ENCODE measurements around the gene CYP11A1.

The CYP11A1 gene

DNA sequence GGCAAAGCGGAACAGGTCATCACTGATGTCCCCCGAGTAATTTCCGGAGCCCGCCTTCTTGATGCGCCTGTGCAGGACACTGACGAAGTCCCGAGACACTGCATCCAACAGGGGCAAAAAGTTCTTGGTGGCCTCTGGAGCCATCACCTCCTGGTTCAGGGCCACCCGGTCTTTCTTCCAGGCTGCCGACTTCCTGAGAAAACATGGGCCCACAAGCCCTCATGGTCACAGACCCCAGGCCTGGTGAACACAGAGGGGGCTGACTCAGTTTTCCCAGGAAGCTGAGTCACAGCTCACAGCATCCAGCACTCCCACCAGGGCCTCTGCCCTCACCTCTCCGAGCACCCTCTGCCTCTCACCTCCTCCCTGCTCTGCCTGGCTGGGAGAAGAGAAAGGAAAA is 22.4 kb downstream of the CYP11A1 start:
- Histone ChIP-seq H3K27me3 (ENCODE audit: control insufficient read depth in 1 of 2, insufficient read depth in 2 of 2, low read length in 2 of 2) (no peaks in the 10 kb centered on the region), H3K9me3 (ENCODE audit: control insufficient read depth in 1 of 2, low read length in 2 of 2) (no peaks in the 10 kb centered on the region), H3K4me3 (ENCODE audit: low read depth in 1 of 2, low read length in 2 of 2) (no peak overlapping the region), H3K9ac (ENCODE audit: low read depth in 1 of 2, low read length in 2 of 2) (no peak overlapping the region), H3K4me1 (ENCODE audit: control insufficient read depth in 1 of 2, insufficient read depth in 2 of 2, low read length in 2 of 2) (no peaks in the 10 kb centered on the region), H3K36me3 (ENCODE audit: control insufficient read depth in 1 of 2, insufficient read depth in 2 of 2, low read length in 2 of 2) (no peaks in the 10 kb centered on the region), H3K27ac (ENCODE audit: low read depth, low read length) (no peak overlapping the region)

- H3K9me3 ChIP-seq (ENCODE audit: control insufficient read depth in 1 of 2, low read length in 2 of 2): no peaks in the 10 kb centered on the region
- no peak overlapping the region for H3K4me3 ChIP-seq (ENCODE audit: low read depth in 1 of 2, low read length in 2 of 2)
- no peaks in the 10 kb centered on the region for H3K36me3 ChIP-seq (ENCODE audit: control insufficient read depth in 1 of 2, insufficient read depth in 2 of 2, low read length in 2 of 2)
- no peak overlapping the region for H3K27ac ChIP-seq (ENCODE audit: low read depth, low read length)
- H3K4me1 ChIP-seq (ENCODE audit: control insufficient read depth in 1 of 2, insufficient read depth in 2 of 2, low read length in 2 of 2): no peaks in the 10 kb centered on the region
- no peaks in the 10 kb centered on the region for H3K27me3 ChIP-seq (ENCODE audit: control insufficient read depth in 1 of 2, insufficient read depth in 2 of 2, low read length in 2 of 2)
- no peak overlapping the region for H3K9ac ChIP-seq (ENCODE audit: low read depth in 1 of 2, low read length in 2 of 2)
Observed at GRCh38 chr15:74343797-74344127, 23.7 kb downstream of the CYP11A1 start.

DNA sequence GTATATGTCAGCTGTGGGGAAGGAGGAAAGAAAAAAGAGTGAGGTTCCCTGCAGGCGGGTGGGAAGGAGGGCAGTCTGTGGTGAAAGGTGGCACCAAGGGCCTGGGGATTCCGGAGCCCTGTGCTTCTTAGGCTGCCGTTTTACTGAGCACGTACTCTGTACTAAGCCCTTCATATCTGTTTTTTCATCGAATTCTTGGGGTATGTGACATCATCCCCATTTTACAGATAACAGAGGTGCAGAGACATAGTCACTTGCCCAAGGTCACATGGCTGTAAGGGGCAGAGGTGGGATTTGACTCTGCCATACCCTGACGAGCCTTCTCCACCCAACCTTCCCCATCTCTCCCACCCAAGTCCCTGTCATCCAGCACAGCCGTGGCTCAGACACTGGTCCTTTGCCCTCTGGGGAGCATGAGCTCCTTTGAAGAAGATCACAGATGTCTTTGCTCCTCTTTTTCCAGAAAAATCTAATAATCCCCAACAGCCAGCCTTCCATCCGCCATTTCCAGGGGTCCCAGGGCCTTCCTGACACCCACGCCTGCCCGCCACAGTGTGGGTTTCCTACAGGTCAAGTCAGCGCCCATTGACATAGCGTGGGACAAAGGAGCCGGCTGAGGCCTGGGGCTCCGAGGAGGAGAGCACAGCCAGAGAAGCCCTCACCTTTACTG is 24.2 kb downstream of the CYP11A1 start:
- Histone ChIP-seq H3K9ac (ENCODE audit: low read depth in 1 of 2, low read length in 2 of 2) (no peak overlapping the region), H3K27ac (ENCODE audit: low read depth, low read length) (no peak overlapping the region), H3K9me3 (ENCODE audit: control insufficient read depth in 1 of 2, low read length in 2 of 2) (no peaks in the 10 kb centered on the region), H3K4me1 (ENCODE audit: control insufficient read depth in 1 of 2, insufficient read depth in 2 of 2, low read length in 2 of 2) (no peaks in the 10 kb centered on the region), H3K4me3 (ENCODE audit: low read depth in 1 of 2, low read length in 2 of 2) (no peak overlapping the region), H3K36me3 (ENCODE audit: control insufficient read depth in 1 of 2, insufficient read depth in 2 of 2, low read length in 2 of 2) (no peaks in the 10 kb centered on the region), H3K27me3 (ENCODE audit: control insufficient read depth in 1 of 2, insufficient read depth in 2 of 2, low read length in 2 of 2) (no peaks in the 10 kb centered on the region)

GRCh38 chr15:74340150-74340549 is 27.3 kb downstream of the CYP11A1 start:
- no peak overlapping the region for H3K27ac ChIP-seq (ENCODE audit: low read depth, low read length)
- no peak overlapping the region for H3K9ac ChIP-seq (ENCODE audit: low read depth in 1 of 2, low read length in 2 of 2)
- H3K36me3 ChIP-seq (ENCODE audit: control insufficient read depth in 1 of 2, insufficient read depth in 2 of 2, low read length in 2 of 2): no peaks in the 10 kb centered on the region
- H3K9me3 ChIP-seq (ENCODE audit: control insufficient read depth in 1 of 2, low read length in 2 of 2): no peaks in the 10 kb centered on the region
- no peaks in the 10 kb centered on the region for H3K27me3 ChIP-seq (ENCODE audit: control insufficient read depth in 1 of 2, insufficient read depth in 2 of 2, low read length in 2 of 2)
- H3K4me1 ChIP-seq (ENCODE audit: control insufficient read depth in 1 of 2, insufficient read depth in 2 of 2, low read length in 2 of 2): no peaks in the 10 kb centered on the region
- no peak overlapping the region for H3K4me3 ChIP-seq (ENCODE audit: low read depth in 1 of 2, low read length in 2 of 2)

GRCh38 chr15:74339371-74339770 is 28.1 kb downstream of the CYP11A1 start:
- H3K4me3 ChIP-seq (ENCODE audit: low read depth in 1 of 2, low read length in 2 of 2): no peak overlapping the region
- H3K36me3 ChIP-seq (ENCODE audit: control insufficient read depth in 1 of 2, insufficient read depth in 2 of 2, low read length in 2 of 2): no peaks in the 10 kb centered on the region
- H3K27ac ChIP-seq (ENCODE audit: low read depth, low read length): no peak overlapping the region
- no peak overlapping the region for H3K9ac ChIP-seq (ENCODE audit: low read depth in 1 of 2, low read length in 2 of 2)
- no peaks in the 10 kb centered on the region for H3K4me1 ChIP-seq (ENCODE audit: control insufficient read depth in 1 of 2, insufficient read depth in 2 of 2, low read length in 2 of 2)
- no peaks in the 10 kb centered on the region for H3K27me3 ChIP-seq (ENCODE audit: control insufficient read depth in 1 of 2, insufficient read depth in 2 of 2, low read length in 2 of 2)
- no peaks in the 10 kb centered on the region for H3K9me3 ChIP-seq (ENCODE audit: control insufficient read depth in 1 of 2, low read length in 2 of 2)

DNA sequence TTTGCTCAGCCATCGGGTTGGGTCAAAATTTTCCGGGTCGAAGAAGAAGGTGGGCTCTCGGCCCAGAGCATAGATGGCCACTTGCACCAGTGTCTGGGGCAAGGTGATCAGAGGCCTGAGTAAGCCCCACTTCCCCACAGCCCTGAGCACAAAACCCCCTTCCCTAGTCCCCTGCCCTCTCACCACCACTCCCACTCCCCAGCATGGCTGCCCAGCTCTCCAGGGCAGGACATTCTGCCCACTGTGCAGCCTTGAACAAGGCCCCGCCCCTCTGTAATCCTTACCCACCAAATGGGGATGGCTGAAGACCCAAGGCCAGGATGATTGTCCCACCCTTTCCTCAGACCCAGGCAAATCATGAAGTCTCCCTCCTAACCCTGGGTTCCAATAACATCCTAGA is 28.8 kb downstream of the CYP11A1 start:
- no peaks in the 10 kb centered on the region for H3K27me3 ChIP-seq (ENCODE audit: control insufficient read depth in 1 of 2, insufficient read depth in 2 of 2, low read length in 2 of 2)
- no peak overlapping the region for H3K9ac ChIP-seq (ENCODE audit: low read depth in 1 of 2, low read length in 2 of 2)
- no peak overlapping the region for H3K27ac ChIP-seq (ENCODE audit: low read depth, low read length)
- H3K9me3 ChIP-seq (ENCODE audit: control insufficient read depth in 1 of 2, low read length in 2 of 2): no peaks in the 10 kb centered on the region
- no peaks in the 10 kb centered on the region for H3K4me1 ChIP-seq (ENCODE audit: control insufficient read depth in 1 of 2, insufficient read depth in 2 of 2, low read length in 2 of 2)
- no peaks in the 10 kb centered on the region for H3K36me3 ChIP-seq (ENCODE audit: control insufficient read depth in 1 of 2, insufficient read depth in 2 of 2, low read length in 2 of 2)
- no peak overlapping the region for H3K4me3 ChIP-seq (ENCODE audit: low read depth in 1 of 2, low read length in 2 of 2)

DNA sequence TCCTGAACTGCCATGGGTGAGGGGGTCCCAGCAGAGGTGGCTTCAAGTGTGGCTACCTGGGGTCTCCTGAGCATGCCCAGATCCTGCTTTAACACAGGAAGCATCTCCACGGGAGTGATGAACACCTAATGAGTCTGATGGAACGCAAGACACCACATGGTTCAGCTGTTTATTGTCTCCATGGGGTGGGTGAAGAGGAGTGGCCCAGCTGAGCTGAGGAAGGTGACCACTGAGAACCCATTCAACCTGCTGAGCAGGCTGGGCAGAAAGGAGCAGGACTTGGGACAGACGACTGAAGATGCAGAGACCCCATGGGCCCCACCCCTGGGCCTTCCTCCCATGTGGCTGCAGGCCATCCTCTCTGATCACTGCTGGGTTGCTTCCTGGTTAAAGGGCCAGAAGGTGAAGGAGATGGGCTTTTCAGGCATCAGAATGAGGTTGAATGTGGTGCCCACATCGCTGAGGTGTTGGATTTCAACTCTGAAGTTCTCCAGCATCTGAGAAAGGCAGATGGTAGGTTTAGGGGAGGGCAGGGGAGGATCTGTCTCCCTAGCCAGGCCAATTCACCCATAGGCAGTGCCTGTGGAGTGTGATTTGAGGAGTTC is 29.7 kb downstream of the CYP11A1 start:
- Histone ChIP-seq H3K36me3 (ENCODE audit: control insufficient read depth in 1 of 2, insufficient read depth in 2 of 2, low read length in 2 of 2) (no peaks in the 10 kb centered on the region), H3K27me3 (ENCODE audit: control insufficient read depth in 1 of 2, insufficient read depth in 2 of 2, low read length in 2 of 2) (no peaks in the 10 kb centered on the region), H3K4me3 (ENCODE audit: low read depth in 1 of 2, low read length in 2 of 2) (no peak overlapping the region), H3K9me3 (ENCODE audit: control insufficient read depth in 1 of 2, low read length in 2 of 2) (no peaks in the 10 kb centered on the region), H3K9ac (ENCODE audit: low read depth in 1 of 2, low read length in 2 of 2) (no peak overlapping the region), H3K27ac (ENCODE audit: low read depth, low read length) (no peak overlapping the region), H3K4me1 (ENCODE audit: control insufficient read depth in 1 of 2, insufficient read depth in 2 of 2, low read length in 2 of 2) (no peaks in the 10 kb centered on the region)

DNA sequence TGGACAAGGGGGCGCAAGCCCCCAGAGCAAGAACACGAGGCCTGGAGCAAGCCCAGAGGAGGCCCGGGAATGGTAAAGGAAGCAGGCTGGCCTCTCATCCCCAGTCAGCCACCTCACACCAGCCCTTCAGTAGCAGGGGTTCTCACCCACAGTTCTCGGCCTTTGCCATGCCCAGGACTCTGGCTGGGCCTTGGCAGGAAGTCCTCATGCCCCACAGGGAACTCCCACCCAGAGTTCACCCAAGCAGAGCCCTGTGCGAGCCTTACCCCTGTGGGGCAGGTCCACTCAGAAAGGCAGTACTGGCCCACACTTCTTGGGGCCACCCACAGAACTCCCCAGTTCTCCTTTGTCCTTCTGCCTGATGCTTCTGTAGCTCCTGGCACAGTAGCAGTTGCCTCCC is 30.3 kb downstream of the CYP11A1 start:
- no peaks in the 10 kb centered on the region for H3K9me3 ChIP-seq (ENCODE audit: control insufficient read depth in 1 of 2, low read length in 2 of 2)
- H3K27ac ChIP-seq (ENCODE audit: low read depth, low read length): no peak overlapping the region
- no peak overlapping the region for H3K9ac ChIP-seq (ENCODE audit: low read depth in 1 of 2, low read length in 2 of 2)
- no peak overlapping the region for H3K4me3 ChIP-seq (ENCODE audit: low read depth in 1 of 2, low read length in 2 of 2)
- H3K4me1 ChIP-seq (ENCODE audit: control insufficient read depth in 1 of 2, insufficient read depth in 2 of 2, low read length in 2 of 2): no peaks in the 10 kb centered on the region
- H3K27me3 ChIP-seq (ENCODE audit: control insufficient read depth in 1 of 2, insufficient read depth in 2 of 2, low read length in 2 of 2): no peaks in the 10 kb centered on the region
- H3K36me3 ChIP-seq (ENCODE audit: control insufficient read depth in 1 of 2, insufficient read depth in 2 of 2, low read length in 2 of 2): no peaks in the 10 kb centered on the region

DNA sequence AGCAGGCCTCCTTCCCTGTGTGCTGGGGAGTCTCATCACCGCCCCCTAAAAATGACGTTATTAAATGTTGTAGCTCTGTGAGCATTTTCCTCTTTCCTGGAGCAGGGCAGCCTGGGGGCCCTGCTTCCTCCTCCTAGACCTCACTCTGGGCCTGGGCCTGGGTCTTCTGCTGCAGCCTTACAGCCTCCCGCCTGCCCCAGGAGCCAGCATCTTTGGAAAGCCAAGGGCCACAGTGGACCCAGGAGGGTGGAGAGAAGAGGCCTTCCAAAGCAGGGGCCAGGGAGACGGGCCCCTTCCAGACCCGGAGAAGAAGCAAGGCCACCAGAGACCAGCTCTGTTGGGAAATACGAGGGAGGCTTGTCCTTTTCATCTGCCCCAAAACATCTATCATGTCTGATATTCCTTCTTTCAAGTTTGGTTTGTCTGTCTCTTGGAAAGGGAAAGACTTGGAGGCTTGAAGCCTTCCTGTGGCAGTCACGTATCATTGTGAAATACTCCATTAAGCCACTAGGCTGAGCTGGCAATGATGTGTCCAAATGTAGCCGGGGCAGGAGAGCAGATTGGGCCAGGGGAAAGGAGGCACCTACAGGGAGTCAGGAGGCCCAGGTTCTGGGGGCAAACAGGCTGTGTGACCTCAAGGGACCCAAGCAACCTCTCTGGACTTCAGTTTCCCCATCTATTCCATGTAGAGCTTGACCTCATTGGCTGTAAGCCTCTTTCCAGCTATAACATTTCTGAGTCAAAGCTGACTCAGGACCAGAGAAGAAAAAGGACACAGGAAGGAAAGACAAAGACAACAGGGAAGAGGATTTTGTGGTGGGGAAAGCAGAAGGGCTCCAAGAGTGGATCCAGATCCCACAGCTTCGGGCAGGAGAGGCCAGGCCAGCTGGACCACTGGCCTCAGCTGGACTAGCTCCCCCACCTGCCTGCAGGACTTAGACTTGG is 31.1 kb downstream of the CYP11A1 start:
- Histone ChIP-seq H3K9ac (ENCODE audit: low read depth in 1 of 2, low read length in 2 of 2) (no peak overlapping the region), H3K4me1 (ENCODE audit: control insufficient read depth in 1 of 2, insufficient read depth in 2 of 2, low read length in 2 of 2) (no peaks in the 10 kb centered on the region), H3K27me3 (ENCODE audit: control insufficient read depth in 1 of 2, insufficient read depth in 2 of 2, low read length in 2 of 2) (no peaks in the 10 kb centered on the region), H3K4me3 (ENCODE audit: low read depth in 1 of 2, low read length in 2 of 2) (no peak overlapping the region), H3K9me3 (ENCODE audit: control insufficient read depth in 1 of 2, low read length in 2 of 2) (no peaks in the 10 kb centered on the region), H3K27ac (ENCODE audit: low read depth, low read length) (no peak overlapping the region), H3K36me3 (ENCODE audit: control insufficient read depth in 1 of 2, insufficient read depth in 2 of 2, low read length in 2 of 2) (no peaks in the 10 kb centered on the region)

GRCh38 chr15:74335396-74335795 is 32.0 kb downstream of the CYP11A1 start:
- Histone ChIP-seq H3K9ac (ENCODE audit: low read depth in 1 of 2, low read length in 2 of 2) (no peak overlapping the region), H3K4me3 (ENCODE audit: low read depth in 1 of 2, low read length in 2 of 2) (no peak overlapping the region), H3K9me3 (ENCODE audit: control insufficient read depth in 1 of 2, low read length in 2 of 2) (no peaks in the 10 kb centered on the region), H3K4me1 (ENCODE audit: control insufficient read depth in 1 of 2, insufficient read depth in 2 of 2, low read length in 2 of 2) (no peaks in the 10 kb centered on the region), H3K27ac (ENCODE audit: low read depth, low read length) (no peak overlapping the region), H3K27me3 (ENCODE audit: control insufficient read depth in 1 of 2, insufficient read depth in 2 of 2, low read length in 2 of 2) (no peaks in the 10 kb centered on the region), H3K36me3 (ENCODE audit: control insufficient read depth in 1 of 2, insufficient read depth in 2 of 2, low read length in 2 of 2) (no peaks in the 10 kb centered on the region)

All from duodenal mucosa (tissue), 2 donors.